GM18511 (cell line): Measurements from ENCODE around the gene PRXL2C.
"Not testable (repeated sequence)": the region's sequence is repeated elsewhere in the genome, so short reads cannot be mapped to it uniquely, and the experiment has no call there.

Experiments
- ATAC-seq: cut with Tn5 transposase; IDR thresholded peaks from one replicate; pipeline ENCODE4 v1.9.1; 2021; ENCODE audit warnings: mild to moderate bottlenecking, moderate library complexity; ENCODE audit not compliant: unreplicated experiment

PRXL2C gene

DNA sequence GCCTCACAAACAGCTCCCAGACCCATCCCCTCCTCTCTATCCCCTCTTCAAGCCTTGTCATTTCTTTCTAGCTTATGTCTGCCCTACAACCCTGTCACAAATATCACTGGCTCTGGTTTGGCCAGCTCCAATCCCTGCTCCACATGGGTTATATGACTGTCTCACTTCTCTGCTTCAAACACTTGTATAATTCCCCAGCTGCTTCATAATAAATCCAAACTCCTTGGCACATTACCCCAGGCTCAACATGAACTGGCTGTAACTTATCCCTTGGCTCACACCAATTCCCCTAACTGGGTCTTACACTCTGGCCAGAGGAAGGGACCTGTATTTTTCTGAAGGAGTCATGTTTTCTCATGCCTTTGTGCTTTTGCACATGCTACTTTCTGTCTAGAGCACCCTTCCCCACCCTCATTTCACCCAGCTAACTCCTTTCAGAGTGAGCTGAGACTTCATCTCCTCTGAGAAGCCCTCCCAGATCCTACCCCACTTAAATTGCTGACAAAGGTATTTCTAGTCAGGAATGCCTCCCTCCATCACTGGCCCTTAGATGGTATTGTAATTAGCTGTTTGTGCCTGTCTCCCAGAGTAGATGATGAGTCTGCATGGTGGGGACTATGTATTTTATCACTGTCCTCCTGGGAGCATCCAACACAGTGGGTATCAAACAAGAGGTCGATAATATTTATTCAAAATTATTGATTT, 5.3 kb downstream of the PRXL2C start:
- ATAC-seq: no peak

DNA sequence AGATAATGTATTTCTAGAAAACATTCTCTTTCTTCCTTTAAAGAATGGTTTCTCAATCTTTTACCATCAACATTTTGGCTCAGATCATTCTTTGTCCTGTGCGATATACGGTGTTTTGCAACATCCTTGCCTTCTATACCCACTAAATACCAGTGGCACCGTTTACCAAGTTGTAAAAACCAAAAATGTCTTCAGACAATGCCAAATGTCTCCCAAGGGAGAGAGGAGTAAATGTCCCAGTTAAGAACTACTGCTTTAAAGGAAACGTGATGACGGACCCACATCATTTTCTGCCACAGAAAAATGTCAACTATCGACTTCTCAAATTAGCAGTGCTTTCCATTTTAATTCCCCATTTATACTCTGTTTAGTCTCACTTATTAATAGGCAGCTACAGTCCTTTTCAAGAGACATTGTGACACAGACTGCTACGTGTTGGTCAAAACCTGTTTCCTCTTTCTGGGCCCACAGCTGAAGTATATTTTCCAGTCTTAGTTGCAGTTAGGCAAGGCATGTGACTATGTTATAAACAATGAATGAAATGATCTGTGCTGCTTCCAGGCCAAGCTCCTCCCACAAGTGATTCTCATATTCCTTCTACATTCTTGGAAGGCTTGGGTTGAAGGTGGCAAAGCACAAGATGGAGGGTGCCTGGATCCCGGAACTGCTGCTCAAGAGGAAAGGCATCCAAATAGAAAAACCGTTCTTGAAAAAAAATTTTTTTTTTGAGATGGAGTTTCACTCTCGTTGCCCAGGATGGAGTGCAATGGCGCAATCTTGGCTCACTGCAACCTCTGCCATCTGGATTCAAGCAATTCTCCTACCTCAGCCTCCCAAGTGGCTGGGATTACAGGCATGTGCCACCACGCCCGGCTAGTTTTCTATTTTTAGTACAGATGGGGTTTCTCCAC, 8.8 kb downstream of the PRXL2C start:
- ATAC-seq: no peak

DNA sequence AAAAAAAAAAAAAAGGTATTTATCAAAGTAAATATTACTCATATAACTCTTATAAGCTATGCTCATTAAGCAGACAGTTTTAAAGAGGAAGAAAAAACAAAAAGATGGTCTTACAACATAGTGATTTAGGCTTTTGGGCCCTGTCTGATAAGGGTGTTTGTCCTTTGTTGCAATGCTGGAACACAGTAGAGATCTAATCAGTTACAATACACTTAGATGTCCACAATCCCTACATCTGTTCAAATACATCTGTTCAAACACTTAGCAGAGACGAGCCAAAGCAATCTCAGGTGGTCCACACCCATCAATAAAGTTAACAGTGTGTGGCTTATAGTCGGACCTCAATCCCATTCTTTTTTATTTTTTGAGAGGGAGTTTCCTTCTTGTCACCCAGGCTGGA, 11.0 kb downstream of the PRXL2C start:
- ATAC-seq: no peak

DNA sequence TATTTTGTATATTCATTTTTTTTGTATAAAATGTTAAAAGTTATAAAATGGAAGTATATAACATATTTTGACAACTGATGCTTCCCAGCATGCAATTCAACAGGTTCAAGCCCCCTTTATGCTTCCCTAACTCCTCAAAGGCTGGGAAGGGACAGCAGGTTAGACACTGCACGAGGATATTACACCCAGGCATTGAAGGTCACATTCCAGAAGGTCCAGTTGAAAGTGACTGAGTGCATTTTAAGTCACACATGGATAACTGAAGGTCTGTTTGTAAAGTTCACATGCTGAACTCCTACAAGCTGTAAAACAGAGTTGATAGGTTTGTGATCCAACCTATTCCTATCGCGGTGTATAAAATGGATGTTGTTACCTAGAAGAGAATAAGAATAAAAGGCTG, 13.6 kb downstream of the PRXL2C start:
- ATAC-seq: no peak

DNA sequence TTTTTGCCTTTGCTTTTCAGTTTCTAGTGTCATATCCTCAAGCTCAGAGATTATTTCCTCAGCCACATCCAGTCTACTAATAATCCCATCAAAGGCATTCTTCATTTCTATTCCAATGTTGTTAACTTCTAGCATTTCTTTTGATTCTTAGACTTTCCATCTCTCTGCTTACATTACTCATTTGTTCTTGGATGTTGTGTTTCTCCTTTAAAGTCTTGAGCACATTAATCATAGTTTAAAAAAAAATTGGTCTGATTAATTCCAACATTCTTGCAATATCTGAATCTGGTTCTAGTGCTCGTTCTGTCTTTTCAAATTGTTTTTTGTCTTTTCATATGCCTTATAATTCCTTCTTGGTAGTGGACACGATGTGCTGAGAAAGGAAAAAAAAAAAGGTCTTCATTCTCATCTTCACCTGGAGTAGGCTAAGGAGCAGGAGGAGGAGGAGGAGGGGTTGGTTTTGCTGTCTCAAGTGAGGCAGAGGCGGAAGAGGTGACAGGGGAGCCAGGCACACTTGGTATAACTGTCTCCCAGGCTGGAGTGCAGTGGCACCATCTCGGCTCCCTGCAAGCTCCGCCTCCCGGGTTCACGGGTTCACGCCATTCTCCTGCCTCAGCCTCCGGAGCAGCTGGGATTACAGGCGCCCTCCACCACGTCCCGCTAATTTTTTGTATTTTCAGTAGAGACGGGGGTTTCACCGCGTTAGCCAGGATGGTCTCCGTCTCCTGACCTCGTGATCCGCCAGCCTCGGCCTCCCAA, 16.3 kb downstream of the PRXL2C start:
- ATAC-seq: no peak

DNA sequence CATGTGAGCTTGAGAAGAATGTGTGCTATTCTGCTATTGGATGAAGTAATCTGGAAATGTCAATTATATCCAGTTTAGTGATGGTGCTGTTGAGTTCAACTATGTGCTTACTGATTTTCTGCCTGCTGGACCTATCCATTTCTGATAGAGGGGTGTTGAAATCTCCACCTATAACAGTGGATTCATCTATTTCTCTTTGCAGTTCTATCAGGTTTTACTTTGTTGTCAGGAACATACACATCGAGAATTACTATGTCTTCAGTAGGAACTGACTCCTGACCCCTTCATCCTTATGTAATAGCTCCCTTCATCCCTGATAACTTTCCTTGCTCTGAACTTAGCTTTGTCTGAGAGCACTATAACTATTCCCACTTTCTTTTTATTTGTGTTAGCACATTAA, 18.7 kb downstream of the PRXL2C start:
- ATAC-seq: no peak

DNA sequence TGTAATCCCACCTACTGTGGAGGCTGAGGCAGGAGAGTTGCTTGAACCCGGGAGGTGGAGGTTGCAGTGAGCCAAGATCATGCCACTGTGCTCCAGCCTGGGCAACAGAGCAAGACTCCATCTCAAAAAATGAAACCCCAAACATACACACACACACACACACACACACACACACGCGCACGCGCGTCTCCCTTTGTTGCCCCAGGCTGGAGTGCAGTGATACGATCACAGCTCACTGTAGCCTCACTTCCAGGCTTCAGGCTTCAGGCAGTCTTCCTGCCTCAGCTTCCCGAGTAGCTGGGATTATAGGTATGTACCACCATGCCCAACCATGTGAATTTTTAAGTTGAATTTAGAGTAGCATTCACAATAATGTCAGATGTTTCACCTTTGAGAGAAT, 21.5 kb downstream of the PRXL2C start:
- not testable (repeated sequence) for ATAC-seq

DNA sequence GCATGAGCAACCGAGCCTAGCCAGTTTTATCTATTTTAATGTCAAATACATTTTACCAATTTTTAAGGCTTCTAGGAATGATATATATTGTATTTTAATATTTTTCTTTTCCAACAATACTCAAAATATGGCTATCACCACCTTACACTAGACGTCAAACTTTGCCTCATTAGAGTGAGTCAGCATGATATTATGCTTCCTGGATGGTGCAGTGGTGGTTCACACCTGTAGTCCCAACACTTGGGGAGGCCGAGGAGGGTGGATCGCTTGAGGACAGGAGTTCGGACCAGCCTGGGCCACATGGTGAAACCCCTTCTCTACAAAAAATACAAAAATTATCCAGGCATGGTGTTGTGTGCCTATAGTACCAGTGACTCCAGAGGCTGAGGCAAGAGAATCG, 28.2 kb downstream of the PRXL2C start:
- ATAC-seq: no peak

DNA sequence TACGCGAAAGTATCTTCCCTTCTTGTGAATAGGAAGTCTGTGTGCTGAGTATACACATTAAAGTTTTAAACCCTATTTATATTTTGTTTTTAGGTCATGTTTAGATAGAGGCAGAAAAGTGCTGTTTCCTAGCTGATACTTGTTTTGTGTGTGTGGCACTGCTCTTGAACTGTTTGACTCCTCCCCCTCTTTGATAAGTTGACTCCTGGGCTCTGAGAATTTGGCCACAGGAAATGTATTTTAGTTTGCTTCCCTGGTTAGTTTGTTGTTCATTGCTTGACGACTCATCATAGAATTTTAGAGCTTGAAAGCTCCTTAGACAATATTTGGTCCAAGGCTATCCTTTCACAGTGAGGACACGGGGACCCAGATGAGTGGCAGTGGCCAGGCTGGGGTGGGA, 33.5 kb downstream of the PRXL2C start:
- ATAC-seq: no peak

DNA sequence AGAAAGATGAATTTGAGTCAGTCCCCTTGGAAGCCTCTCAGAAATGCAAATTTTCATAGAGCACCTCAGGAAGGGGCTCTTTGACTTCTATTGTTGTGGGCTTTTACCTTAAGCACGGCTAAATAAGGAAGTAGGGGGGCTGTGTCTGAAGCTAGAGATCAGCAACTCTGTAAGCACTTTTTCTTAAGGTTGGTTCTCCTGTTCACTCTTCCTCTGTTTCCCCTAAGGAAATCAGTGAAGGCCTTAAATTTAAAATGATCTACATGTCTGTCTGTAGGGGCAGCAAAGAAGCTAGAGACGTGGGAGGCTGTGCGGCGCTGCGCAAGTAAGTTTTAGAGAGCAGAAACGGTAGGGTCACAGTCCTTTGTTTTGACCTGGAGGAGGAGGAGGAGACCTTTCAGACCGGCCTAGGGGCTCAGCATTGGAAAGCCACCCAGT, 34.3 kb downstream of the PRXL2C start:
- no peak for ATAC-seq

DNA sequence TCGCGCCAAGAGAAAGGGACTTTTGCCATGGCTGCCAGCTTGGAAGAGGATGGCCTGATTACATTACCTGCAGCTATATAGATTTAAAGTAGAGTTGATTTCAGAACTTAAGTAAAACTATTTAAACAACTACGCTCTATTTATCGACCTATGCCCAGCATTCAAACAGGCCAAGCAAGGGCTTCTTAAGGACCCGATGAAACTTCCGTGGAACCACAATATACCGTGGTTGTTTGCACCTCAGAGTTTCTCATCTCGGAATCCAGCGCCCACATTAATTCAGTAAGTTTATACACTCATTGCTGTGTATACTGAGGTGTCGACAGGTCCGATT, 35.0 kb downstream of the PRXL2C start:
- ATAC-seq: no peak

DNA sequence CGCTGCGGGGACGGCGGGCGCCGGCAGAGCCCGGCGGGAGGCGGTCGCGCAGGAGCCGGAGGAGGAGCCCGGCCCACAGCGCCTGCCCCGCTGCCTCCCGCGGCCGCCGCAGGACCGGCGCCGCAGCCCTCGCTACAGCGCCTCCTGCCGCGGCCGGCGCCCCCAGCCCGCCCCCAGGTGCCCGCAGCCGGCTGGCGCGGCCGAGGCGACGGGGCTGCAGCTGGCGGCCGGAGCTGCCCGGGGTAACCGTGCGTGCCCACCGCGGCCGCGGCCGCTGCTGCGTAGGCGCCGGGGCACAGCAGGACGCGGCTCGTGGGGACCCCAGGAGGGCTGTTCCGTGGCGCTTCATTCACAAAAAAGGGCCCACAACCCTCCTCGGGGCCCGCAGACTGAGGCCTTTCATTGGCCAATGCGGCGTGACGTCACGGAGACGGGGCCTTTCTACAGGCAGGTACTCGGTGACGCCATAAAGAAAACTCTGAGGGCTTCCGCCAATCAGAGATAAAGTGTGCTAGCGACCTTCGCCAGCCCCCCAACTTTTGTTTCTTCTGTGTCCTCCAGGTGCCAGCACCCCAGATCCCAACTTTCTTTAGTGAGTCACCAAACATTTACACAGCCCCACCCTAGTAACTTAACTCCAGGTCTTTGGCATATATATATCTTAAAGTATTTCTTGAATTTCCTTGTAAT, 35.5 kb downstream of the PRXL2C start, which contains the start of gene CDC14B:
TSS of gene CDC14B (minus strand) at position 353 of the 690 bp plus-strand sequence. CDS start 465 bp downstream, outside the sequence.
- ATAC-seq: peak; percentile 67

DNA sequence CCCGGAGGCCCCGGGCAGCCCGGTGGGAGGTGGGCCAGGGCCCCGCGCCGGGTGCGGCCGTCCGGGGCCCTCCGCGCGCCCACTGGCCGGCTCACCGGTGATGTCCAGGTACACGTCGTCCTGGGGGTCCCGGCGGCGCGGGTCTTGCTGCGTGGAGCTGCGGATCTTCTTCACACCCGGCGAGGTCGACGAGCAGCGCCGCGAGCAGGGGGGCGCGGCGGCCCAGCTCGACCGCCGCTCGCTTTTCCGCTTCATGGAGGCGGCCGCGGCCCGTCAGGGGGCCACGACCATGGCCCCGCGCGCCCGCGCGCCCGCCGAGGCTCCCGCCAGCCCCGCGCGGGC, 36.0 kb downstream of the PRXL2C start:
- ATAC-seq: peak; percentile 26

DNA sequence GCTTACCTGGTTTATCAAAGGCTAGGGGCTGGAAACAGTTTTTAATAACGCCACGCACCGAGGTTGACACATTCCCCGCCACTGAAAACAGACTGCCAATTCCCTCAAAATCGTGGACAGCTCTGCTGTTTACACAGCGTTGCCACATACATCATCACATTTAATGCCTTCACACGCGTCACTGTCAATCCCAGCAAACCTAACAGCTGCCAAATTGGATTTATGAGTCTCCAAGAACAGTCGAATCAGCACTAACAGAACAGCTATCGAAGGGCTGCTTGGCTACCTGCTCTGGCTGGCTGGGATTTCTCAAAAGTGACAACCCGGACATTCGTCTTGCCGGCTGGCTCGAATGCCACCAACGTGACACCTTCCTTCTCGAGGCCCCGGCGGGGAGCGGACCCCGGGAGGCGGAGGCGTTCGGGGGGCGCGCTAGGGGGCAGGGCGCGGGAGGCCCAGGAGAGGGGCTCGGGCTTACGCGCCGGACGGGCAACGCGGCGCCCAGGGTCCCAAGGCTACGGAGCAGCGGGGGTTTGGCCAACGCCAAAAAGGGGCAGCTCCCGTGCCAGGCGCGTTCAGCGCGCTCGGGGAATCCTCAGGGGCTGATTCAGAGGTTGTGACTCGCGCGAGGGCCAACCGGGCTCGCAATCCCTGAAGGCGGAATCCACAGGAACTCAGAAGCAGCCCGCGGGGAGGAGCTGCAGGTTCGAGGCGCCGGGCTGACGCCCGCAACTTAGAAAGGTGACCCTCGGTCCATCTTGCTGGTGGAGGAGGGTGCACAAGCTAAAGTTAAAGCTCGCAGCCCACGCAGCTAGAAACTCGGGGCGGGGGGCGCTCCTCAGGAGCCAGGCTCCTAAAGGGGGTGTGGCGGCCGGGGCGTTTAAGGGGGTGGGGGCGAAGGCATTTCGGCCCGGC, 36.7 kb downstream of the PRXL2C start:
- no peak for ATAC-seq

DNA sequence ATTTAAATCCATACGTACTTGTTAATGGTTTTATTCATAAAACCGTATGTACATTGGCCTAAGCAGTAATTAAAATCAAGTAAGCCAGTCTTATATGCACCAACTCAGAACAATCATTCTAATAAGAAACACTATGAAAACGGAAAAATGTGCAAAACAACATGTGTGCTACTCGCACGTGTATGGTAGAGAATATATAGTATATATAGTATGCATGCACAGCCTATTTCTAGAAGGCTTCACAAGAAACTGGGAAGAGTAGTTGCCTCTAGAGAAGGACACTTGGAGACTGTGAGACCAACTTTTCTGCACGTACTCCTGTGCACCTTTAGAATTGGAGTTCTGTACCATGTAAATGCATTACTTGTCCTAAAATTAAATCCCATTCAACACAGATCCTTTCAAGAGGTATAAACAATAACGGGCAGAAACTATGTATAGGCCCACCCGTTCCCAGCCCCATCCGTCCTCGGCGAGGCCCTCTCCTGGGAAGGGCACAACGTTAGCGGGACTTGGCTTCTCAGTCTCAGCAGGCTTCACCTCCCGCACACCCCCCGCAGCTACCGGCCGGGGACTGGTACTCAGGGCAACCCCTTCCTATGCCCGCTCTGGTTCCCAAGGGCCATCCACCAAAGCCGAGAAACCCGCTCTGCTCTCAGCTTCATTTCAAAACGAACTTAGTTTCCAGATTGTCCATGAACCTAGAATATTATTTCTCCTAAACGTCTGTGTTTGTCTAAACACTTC, 37.5 kb downstream of the PRXL2C start:
- no peak for ATAC-seq

DNA sequence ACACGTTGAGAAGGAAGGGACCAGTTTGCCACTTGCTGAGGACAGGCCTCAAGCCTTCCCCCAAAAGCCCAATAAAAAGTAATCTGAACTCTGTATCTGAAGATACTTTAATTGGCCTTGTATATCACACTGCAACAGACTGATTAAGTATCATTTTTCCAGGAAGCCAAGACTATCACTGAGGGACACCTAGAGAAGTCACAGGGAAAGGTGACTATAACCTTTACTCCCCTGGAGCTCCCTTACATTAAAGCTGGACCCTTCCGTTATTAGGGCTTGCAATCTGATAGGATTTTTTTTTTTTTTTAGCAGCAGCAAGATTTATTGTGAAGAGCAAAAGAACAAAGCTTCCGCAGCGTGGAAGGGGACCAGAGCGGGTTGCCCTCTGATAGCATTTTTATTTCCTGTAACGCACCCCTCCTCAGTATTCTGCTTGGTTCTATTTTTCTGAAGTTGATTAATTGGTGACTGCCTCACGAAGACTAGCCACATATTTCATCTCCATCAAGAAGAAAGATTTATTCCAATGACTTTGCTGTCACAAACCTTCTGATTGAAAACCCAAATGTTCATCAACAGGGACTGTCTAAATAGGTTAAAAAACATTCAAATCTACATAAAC, 38.2 kb downstream of the PRXL2C start:
- ATAC-seq: no peak

DNA sequence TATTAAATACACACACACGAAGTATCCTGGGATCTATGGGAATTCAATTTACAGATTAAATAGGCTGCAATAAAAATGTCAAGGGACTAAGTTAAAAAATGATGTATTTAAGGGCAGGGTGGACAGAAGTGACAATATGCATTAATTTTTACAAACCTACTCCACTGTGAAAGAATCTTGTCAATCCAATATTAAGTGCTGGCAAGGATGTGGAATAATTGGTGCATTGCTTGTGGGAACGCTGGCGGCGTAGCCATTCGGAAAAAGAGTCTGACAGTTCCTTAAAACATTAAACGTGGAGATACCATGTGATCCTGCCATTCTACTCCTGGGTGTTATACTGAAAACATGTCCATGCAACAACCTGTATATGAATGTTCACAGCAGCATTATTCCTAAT, 39.7 kb downstream of the PRXL2C start:
- no peak for ATAC-seq

DNA sequence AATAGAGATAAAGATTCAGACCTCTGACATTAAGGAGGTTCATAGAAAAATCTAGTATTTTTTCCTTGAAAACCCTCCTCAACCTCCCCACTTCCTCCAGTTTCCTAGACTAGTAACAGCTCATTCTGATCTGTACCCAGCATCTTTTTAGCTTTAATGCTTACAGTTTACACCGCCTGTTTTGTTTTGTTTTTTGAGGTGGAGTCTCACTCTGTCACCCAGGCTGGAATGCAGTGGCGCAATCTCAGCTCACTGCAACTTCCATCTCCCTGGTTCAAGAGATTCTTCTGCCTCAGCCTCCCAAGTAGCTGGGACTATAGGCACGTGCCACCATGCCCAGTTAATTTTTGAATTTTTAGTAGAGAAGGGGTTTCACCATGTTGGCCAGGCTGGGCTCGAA, 40.5 kb downstream of the PRXL2C start:
- not testable (repeated sequence) for ATAC-seq
